Measurements from ENCODE around the gene GTPBP4. TPM values are rescaled to one million over a fixed set of nuclear protein-coding genes. Genes with fewer than 3 reads are reported as not detected.
A peak's percentile ranks its signal among the peaks of the same experiment; 100 is the strongest.

The GTPBP4 gene
- total RNA-seq (ENCODE audit: low replicate concordance) = 32.4 and 53.4 TPM in 2 replicates

- Histone ChIP-seq H3K9me3 (ENCODE audit: low read depth) (no peaks in the 10 kb centered on the region), H3K4me1 (peaks cover 16% of the 10 kb centered on the region), H3K27me3 (no peaks in the 10 kb centered on the region), H3F3A (ENCODE audit: low read depth) (no peaks in the 10 kb centered on the region), H3K79me2 (ENCODE audit: low read depth) (peaks cover 56% of the 10 kb centered on the region), H3K9ac (peak within 1 kb of the TSS; percentile 93), H3K4me2 (peak within 1 kb of the TSS; percentile 89), H2AFZ (replicated peaks) (peak within 1 kb of the TSS; percentile 49), H3K4me3 (peak within 1 kb of the TSS; percentile 70), H3K36me3 (no peaks in the 10 kb centered on the region), H3K27ac (peak within 1 kb of the TSS; percentile 27), H4K20me1 (ENCODE audit: low read depth) (peaks cover 28% of the 10 kb centered on the region)
- Mint-ChIP-seq H3K27ac (peak within 1 kb of the TSS; percentile 97), H3K4me3 (peak within 1 kb of the TSS; percentile 96), H3K27me3 (ENCODE audit: insufficient read depth, low read depth) (no peaks in the 10 kb centered on the region), H3K36me3 (peaks cover 6% of the 10 kb centered on the region), H3K4me1 (peaks cover 23% of the 10 kb centered on the region), H3K9me3 (no peaks in the 10 kb centered on the region)
- no peak for TF ChIP-seq EZH2phosphoT487 (IDR thresholded peaks at IDR 0.05)
- peak; percentile 47 for TF ChIP-seq CTCF (IDR thresholded peaks at IDR 0.05)
- TF ChIP-seq EZH2 (IDR thresholded peaks at IDR 0.05) = peak; percentile 45
- peak; percentile 98 for DNase-seq (ENCODE audit: low spot score)
These were observed at the start of gene GTPBP4 for GRCh38 chr10:987870-988666. Gene GTPBP4, plus strand, starts transcription at chr10:988434. Its CDS starts 46 bp downstream, at chr10:988480.

GRCh38 chr10:938941-939678 lies 49.1 kb upstream of the GTPBP4 start:
- Mint-ChIP-seq H3K4me3 (no peak overlapping the region), H3K36me3 (no peaks in the 10 kb centered on the region), H3K27me3 (ENCODE audit: insufficient read depth, low read depth) (peaks cover 7% of the 10 kb centered on the region), H3K27ac (peak overlapping the region; percentile 65), H3K9me3 (no peaks in the 10 kb centered on the region), H3K4me1 (no peaks in the 10 kb centered on the region)
- Histone ChIP-seq H3K4me2 (no peak overlapping the region), H3K9me3 (ENCODE audit: low read depth) (no peaks in the 10 kb centered on the region), H4K20me1 (ENCODE audit: low read depth) (no peaks in the 10 kb centered on the region), H3K36me3 (no peaks in the 10 kb centered on the region), H2AFZ (replicated peaks) (no peak overlapping the region), H3K27me3 (no peaks in the 10 kb centered on the region), H3K27ac (no peak overlapping the region), H3K79me2 (ENCODE audit: low read depth) (no peaks in the 10 kb centered on the region), H3K4me3 (no peak overlapping the region), H3K9ac (no peak overlapping the region), H3K4me1 (no peaks in the 10 kb centered on the region), H3F3A (ENCODE audit: low read depth) (peaks cover 7% of the 10 kb centered on the region)
- TF ChIP-seq EZH2 (IDR thresholded peaks at IDR 0.05) (no peak), CTCF (IDR thresholded peaks at IDR 0.05) (no peak), EZH2phosphoT487 (IDR thresholded peaks at IDR 0.05) (no peak)
- no peak for DNase-seq (ENCODE audit: low spot score)

- Histone ChIP-seq H3K36me3 (no peaks in the 10 kb centered on the region), H2AFZ (replicated peaks) (no peak overlapping the region), H3K4me3 (no peak overlapping the region), H4K20me1 (ENCODE audit: low read depth) (no peaks in the 10 kb centered on the region), H3K9me3 (ENCODE audit: low read depth) (no peaks in the 10 kb centered on the region), H3K79me2 (ENCODE audit: low read depth) (no peaks in the 10 kb centered on the region), H3F3A (ENCODE audit: low read depth) (no peaks in the 10 kb centered on the region), H3K4me2 (no peak overlapping the region), H3K9ac (no peak overlapping the region), H3K27ac (no peak overlapping the region), H3K27me3 (no peaks in the 10 kb centered on the region), H3K4me1 (no peaks in the 10 kb centered on the region)
- Mint-ChIP-seq H3K9me3 (no peaks in the 10 kb centered on the region), H3K27me3 (ENCODE audit: insufficient read depth, low read depth) (peaks cover 6% of the 10 kb centered on the region), H3K4me3 (no peak overlapping the region), H3K4me1 (peaks cover 8% of the 10 kb centered on the region), H3K36me3 (no peaks in the 10 kb centered on the region), H3K27ac (no peak overlapping the region)
- TF ChIP-seq EZH2 (IDR thresholded peaks at IDR 0.05) (no peak), EZH2phosphoT487 (IDR thresholded peaks at IDR 0.05) (no peak), CTCF (IDR thresholded peaks at IDR 0.05) (no peak)
- DNase-seq (ENCODE audit: low spot score) = no peak
These were observed 44.8 kb upstream of the GTPBP4 start for GRCh38 chr10:943334-944033.

Measured in neural progenitor cell (in vitro differentiated cells).